GM10266 (cell line): ENCODE measurements around the gene RAPGEF5.
A peak's percentile ranks its signal among the peaks of the same experiment; 100 is the strongest.

Experiments
- DNase-seq: peaks from one replicate; pipeline ENCODE4 v3.0.0; 2012; ENCODE audit errors: extremely low spot score
- TF ChIP-seq, protein P1 (sequence below): IDR thresholded peaks from 2 replicates; pipeline ENCODE4 v1.5.1; 2012; ENCODE audit warnings: mild to moderate bottlenecking, low read depth; ENCODE audit not compliant: control insufficient read depth, insufficient read depth; ENCODE audit errors: missing control alignments

RAPGEF5 gene

DNA sequence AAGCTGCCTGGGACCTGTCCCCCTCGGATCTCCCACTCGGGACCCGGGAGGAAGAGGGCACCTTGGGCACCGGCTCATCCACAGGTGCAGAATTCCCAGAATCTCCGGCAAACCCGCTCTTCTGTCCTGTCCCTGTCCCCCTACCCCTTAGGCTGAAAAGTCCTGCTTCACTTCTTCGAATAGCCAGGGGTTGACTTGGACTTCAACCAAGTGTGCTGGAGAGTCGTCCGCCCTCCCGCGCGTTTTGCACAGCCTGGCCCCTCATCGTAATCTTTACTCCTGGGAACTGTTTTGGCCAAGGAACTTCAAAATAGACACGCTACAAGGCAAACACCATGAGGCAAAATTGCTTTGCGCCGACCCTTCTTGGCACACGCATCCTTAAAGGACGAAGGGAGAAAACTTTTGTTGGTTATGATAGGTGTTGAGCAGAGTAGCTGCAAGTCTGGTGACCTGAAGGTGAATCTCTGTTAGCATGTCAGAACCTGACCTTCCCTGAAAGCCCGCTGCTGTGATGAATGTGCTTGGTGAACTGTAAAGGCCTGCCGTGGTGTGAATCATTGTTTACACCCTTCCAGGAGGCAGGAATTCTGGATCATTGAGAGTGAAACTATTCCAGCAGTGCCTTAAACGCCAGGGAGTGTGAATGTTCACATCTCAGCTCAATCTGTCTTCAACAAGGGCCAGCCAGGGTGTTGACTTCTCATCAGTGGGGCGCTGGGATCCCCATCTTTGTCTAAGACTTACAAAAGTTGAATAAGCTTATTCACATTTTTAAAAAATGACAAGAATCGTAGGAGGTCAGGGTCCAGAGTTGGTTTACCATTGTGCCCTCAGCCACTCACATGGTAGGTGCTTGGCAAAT lies 589 bp upstream of the RAPGEF5 start:
- TF ChIP-seq, protein P1, sequence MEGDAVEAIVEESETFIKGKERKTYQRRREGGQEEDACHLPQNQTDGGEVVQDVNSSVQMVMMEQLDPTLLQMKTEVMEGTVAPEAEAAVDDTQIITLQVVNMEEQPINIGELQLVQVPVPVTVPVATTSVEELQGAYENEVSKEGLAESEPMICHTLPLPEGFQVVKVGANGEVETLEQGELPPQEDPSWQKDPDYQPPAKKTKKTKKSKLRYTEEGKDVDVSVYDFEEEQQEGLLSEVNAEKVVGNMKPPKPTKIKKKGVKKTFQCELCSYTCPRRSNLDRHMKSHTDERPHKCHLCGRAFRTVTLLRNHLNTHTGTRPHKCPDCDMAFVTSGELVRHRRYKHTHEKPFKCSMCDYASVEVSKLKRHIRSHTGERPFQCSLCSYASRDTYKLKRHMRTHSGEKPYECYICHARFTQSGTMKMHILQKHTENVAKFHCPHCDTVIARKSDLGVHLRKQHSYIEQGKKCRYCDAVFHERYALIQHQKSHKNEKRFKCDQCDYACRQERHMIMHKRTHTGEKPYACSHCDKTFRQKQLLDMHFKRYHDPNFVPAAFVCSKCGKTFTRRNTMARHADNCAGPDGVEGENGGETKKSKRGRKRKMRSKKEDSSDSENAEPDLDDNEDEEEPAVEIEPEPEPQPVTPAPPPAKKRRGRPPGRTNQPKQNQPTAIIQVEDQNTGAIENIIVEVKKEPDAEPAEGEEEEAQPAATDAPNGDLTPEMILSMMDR, result no peak
- DNase-seq, result no peak

DNA sequence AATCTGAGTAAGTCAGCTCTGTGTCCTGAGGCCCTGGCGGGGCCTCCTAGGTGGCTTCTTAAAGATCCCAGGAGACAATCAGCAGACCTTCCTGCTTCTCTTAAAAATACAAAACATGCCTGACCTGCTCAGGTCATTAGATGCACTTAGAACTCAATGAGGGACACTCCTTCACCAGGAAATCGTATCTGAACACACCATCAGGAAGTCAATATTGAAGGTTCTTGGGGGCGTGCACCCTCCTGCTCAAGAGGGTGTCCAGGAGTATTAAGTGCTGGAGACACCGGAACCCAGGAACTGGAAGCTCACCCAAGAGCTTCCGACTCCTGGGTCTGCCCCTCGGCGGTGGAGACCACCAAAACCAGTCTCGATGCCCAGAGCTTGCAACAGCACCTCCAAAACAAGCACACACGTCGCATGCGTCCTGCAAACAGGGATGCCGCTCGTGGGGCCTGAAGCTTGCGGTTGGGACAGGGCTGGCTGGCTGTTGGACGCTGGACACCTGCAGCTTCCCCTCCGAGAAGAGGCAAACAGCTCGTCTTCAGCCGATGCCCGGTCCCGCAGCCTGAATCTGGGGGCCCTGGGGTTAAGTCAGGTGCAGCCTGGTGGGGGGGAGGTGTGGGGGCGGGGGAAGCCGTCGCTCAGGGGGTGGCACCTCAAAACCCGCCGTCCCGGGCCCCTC lies 803 bp downstream of the RAPGEF5 start:
- peak; percentile 33 for DNase-seq
- TF ChIP-seq, protein P1, result no peak

DNA sequence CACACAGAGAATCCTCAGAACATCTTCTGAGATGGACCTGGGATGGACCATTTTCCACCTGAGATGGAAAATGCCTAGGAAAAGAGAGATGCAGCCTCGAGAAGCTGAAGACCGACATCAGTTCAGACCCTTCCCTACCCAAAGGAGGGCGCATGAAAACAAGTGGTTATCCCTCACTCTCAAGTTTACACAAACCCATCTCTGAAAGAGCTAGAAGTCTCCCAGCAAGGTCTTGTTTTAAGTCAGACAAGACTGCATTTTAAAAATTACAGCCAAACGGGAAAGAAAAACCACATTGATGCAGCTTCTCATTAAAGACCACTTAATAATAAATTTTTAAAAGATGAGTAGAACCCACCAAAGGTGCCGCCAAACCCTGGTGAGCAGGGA lies 1.3 kb downstream of the RAPGEF5 start:
- DNase-seq, result no peak
- TF ChIP-seq, protein P1, result no peak

DNA sequence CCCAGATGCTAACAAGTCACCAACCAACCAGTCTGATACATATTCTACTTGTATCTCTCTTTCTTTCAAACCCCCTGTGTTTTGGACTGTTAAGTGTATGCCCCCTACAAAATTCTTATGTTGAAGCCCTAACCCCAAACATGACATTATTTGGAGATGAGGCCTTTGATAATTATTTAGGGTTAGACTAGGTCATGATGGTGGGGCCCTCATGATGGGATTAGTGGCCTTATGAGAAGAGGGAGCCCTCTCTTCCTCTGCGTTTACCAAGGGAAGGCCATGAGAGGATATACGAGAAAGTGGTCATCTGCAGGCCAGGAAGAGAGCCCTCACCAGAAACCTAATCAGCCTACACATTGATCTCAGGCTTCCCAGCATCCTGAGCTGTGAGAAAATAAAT lies 2.5 kb downstream of the RAPGEF5 start:
- DNase-seq, result no peak

GRCh38 chr7:22352887-22353286 lies 4.1 kb downstream of the RAPGEF5 start:
- TF ChIP-seq, protein P1, result no peak
- no peak for DNase-seq

More for the DNA sequence above, 2.5 kb downstream of the RAPGEF5 start:
- TF ChIP-seq, protein P1, result no peak

DNA sequence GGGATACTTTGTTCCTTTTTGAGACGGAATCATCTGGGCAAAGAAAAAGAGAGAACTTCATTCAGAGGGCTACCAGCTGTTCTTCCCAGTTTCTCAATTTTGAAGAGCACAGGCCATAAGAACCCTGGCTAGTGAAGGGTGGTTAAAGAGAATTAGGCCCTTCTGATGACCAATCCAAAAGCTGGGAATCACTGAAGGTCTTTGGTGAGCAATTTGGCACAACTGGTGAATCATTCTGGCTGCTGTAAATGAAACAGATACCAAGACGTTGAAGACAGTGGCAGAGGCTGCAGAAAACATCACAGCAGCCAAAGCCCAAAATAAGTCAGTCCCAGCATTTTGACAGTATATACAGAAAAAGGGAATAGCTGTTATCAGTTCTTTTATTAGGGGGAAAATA lies 5.1 kb downstream of the RAPGEF5 start:
- DNase-seq, result no peak

More for the DNA sequence above, 5.1 kb downstream of the RAPGEF5 start:
- TF ChIP-seq, protein P1, result no peak
